Measurements from ENCODE around the gene FGF1. TPM values are rescaled to one million over a fixed set of nuclear protein-coding genes. Genes with fewer than 3 reads are reported as not detected.

FGF1 gene
- total and polyA plus RNA-seq, 12 donors, result 0.42 to 2.5 (median 0.90) TPM

DNA sequence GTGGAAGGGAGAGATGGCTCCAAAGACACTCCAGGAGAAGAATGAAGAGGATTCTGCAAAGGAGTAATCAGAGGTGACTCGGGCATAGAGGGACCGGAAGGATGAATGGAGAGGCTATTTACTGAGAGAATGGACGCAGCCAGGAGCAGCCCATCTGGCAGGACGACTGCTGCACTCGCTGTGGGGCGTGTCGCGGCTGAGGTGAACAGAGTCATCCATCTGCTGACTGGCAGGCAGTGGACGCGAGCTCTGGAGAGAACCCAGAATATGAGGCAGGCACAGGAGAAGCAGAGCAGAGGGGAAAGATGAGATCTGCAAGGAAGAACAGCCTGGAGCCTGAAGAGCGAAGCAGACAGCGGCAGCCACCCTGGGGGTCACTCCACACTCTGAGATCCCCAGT, 16.4 kb downstream of the FGF1 start:
- Histone ChIP-seq H3K27me3 (no peaks in the 10 kb centered on the region), H3K36me3 (replicated peaks in 1 of 2) (no peaks in the 10 kb centered on the region), H3K4me3 (no peak overlapping the region), H3K9me3 (replicated peaks in 1 of 3) (no peaks in the 10 kb centered on the region), H3K4me1 (replicated peaks in 1 of 2) (no peaks in the 10 kb centered on the region), H3K27ac (no peak overlapping the region)
- intact Hi-C loops (cut with DNase I), result no loop called here
- 64 to 81% (median 79%) methylated on average over 12 of the region's 12 CpGs for WGBS, 4 donors
- TF ChIP-seq, protein P1, sequence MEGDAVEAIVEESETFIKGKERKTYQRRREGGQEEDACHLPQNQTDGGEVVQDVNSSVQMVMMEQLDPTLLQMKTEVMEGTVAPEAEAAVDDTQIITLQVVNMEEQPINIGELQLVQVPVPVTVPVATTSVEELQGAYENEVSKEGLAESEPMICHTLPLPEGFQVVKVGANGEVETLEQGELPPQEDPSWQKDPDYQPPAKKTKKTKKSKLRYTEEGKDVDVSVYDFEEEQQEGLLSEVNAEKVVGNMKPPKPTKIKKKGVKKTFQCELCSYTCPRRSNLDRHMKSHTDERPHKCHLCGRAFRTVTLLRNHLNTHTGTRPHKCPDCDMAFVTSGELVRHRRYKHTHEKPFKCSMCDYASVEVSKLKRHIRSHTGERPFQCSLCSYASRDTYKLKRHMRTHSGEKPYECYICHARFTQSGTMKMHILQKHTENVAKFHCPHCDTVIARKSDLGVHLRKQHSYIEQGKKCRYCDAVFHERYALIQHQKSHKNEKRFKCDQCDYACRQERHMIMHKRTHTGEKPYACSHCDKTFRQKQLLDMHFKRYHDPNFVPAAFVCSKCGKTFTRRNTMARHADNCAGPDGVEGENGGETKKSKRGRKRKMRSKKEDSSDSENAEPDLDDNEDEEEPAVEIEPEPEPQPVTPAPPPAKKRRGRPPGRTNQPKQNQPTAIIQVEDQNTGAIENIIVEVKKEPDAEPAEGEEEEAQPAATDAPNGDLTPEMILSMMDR (IDR thresholded peaks at IDR 0.05), result no peak
- no peak for TF ChIP-seq POLR2A (IDR thresholded peaks at IDR 0.05)
- DNase-seq, result peak in 1 of 7 donors; percentile 57

DNA sequence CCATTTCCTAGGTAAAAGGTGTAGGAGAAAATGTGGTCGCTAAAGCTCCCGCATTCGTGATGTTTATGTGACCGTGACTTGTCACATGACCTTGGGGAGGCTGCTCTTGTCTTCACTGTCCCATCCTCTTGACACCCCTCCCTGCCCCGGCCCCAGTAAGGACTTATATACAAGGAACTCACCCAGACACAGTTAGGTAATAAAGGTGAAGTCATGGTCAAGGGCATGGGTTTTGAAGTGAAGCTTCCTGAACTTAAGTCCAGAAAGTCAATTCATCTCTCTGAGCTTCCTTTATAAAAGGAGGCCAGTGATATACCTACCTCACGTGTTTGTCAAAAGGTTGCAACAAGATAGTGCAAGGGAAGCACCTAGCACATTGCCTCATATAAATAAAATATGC, 17.6 kb downstream of the FGF1 start:
- intact Hi-C loops (cut with DNase I), result no loop called here
- Histone ChIP-seq H3K27me3 (no peaks in the 10 kb centered on the region), H3K27ac (no peak overlapping the region), H3K4me3 (no peak overlapping the region), H3K9me3 (replicated peaks in 1 of 3) (no peaks in the 10 kb centered on the region), H3K36me3 (replicated peaks in 1 of 2) (no peaks in the 10 kb centered on the region), H3K4me1 (replicated peaks in 1 of 2) (no peaks in the 10 kb centered on the region)
- 65 to 81% (median 70%) methylated on average over 6 of the region's 6 CpGs for WGBS, 4 donors
- DNase-seq, result no peak
- no peak for TF ChIP-seq POLR2A (IDR thresholded peaks at IDR 0.05)
- TF ChIP-seq, protein P1 (IDR thresholded peaks at IDR 0.05), result no peak

DNA sequence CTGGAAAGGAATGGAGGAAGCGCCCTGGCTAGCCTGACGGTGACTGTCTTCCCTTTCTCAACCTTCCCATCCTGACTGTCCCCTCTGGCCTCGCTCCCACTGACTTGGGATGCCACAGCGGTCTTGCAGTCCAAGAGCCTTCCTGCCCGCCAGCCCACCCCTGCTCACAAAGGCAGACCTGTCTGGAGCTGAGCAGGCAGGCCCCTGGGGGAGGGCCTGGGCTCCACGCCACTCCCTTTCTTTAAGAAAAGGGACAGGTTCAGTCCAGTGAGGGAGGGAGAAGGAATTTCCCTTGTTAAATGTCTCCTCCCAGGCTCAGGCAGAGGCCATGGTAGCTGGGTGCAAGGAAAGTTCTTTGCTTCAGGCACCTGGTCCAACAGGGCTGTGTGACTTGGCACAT, 18.1 kb downstream of the FGF1 start:
- intact Hi-C loops (cut with DNase I), result no loop called here
- no peaks in the 10 kb centered on the region for H3K9me3 ChIP-seq (replicated peaks in 1 of 3)
- H3K27ac ChIP-seq, result no peak overlapping the region
- DNase-seq, result no peak
- no peaks in the 10 kb centered on the region for H3K4me1 ChIP-seq (replicated peaks in 1 of 2)
- TF ChIP-seq, protein P1 (IDR thresholded peaks at IDR 0.05), result no peak
- TF ChIP-seq POLR2A (IDR thresholded peaks at IDR 0.05), result no peak
- WGBS, 4 donors, result 93 to 98% (median 97%) methylated on average over 6 of the region's 6 CpGs
- H3K36me3 ChIP-seq (replicated peaks in 1 of 2), result no peaks in the 10 kb centered on the region
- no peak overlapping the region for H3K4me3 ChIP-seq
- H3K27me3 ChIP-seq, result no peaks in the 10 kb centered on the region

DNA sequence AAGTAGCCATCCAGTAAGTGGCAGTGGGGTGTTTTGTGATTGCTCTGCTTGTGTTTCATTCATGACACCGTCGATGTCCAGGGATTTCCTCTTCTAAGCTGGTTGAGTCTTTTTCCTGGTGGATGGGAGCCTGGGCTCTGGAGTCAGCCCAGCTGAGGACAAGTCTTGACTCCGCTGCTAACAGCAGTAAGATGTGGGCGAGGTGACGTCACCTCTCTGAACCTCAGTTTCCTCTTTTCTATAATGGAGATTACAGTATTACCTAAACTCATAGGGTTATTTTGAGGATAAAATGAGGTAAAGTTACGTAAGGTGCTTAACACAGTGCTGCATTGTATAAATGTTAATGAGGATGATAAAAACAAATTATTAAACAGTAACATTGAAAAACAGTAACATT, 21.3 kb downstream of the FGF1 start:
- no peaks in the 10 kb centered on the region for H3K36me3 ChIP-seq (replicated peaks in 1 of 2)
- no peak overlapping the region for H3K27ac ChIP-seq
- intact Hi-C loops (cut with DNase I), result no loop called here
- no peak overlapping the region for H3K4me3 ChIP-seq
- WGBS, 4 donors, result 72 to 89% (median 85%) methylated on average over 6 of the region's 6 CpGs
- TF ChIP-seq, protein P1 (IDR thresholded peaks at IDR 0.05), result no peak
- no peak for TF ChIP-seq POLR2A (IDR thresholded peaks at IDR 0.05)
- no peaks in the 10 kb centered on the region for H3K27me3 ChIP-seq
- H3K9me3 ChIP-seq (replicated peaks in 1 of 3), result no peaks in the 10 kb centered on the region
- no peak for DNase-seq
- no peaks in the 10 kb centered on the region for H3K4me1 ChIP-seq (replicated peaks in 1 of 2)
